CD14-positive monocyte (primary cell): ENCODE measurements around the gene PCSK7. TPM values are rescaled to one million over a fixed set of nuclear protein-coding genes. Genes with fewer than 3 reads are reported as not detected.

ENCODE experiments used
- DNase-seq, 3 donors: peaks; one replicate each; pipeline ENCODE4 v3.0.0-alpha.2; 2011 to 2022
- H2AFZ ChIP-seq: 2 replicates; pipeline ENCODE4 v1.6.0; 2012; ENCODE audit warnings: mild to moderate bottlenecking, low read depth, low read length, inconsistent platforms; ENCODE audit not compliant: insufficient read depth, poor library complexity, severe bottlenecking
- H3K27ac ChIP-seq, 2 donors: 1 replicate in 1 of 2; 2 replicates in 1 of 2; pipeline ENCODE4 v1.5.1; 2012 to 2013; ENCODE audit warnings: low read length in 2 of 2, control low read depth in 1 of 2, inconsistent platforms in 1 of 2, low read depth in 1 of 2, mild to moderate bottlenecking in 1 of 2
- H3K27me3 ChIP-seq, 2 donors: one replicate each; pipeline versions ENCODE4 v1.6.0 to v1.6.1; 2011 to 2013; ENCODE audit warnings: low read length in 2 of 2; ENCODE audit not compliant: control insufficient read depth in 2 of 2, insufficient read depth in 2 of 2
- H3K36me3 ChIP-seq, 2 donors: replicated peaks in 1 of 2; 1 replicate in 1 of 2; 2 replicates in 1 of 2; pipeline versions ENCODE4 v1.5.1 to v1.6.1; 2012 to 2013; ENCODE audit warnings: low read length in 2 of 2, control low read depth in 1 of 2, inconsistent platforms in 1 of 2, mild to moderate bottlenecking in 1 of 2; ENCODE audit not compliant: insufficient read depth in 2 of 2, control insufficient read depth in 1 of 2
- H3K4me1 ChIP-seq, 2 donors: 1 replicate in 1 of 2; 2 replicates in 1 of 2; pipeline versions ENCODE4 v1.5.1 to v1.6.1; 2012 to 2013; ENCODE audit warnings: low read length in 2 of 2, control low read depth in 1 of 2, inconsistent platforms in 1 of 2, mild to moderate bottlenecking in 1 of 2, moderate library complexity in 1 of 2; ENCODE audit not compliant: insufficient read depth in 2 of 2, control insufficient read depth in 1 of 2
- H3K4me2 ChIP-seq: replicated peaks from 2 replicates; pipeline ENCODE3; 2012; ENCODE audit warnings: low read length, moderate library complexity, mild to moderate bottlenecking; ENCODE audit not compliant: poor library complexity, severe bottlenecking; ENCODE audit errors: extremely low read depth
- H3K4me3 ChIP-seq, 3 experiments: fragments of 200-600 bp in 1 of 3; sonication (generic) in 1 of 3; replicated peaks in 1 of 3; 1 replicate in 2 of 3; 2 replicates in 1 of 3; pipeline ENCODE4 v1.5.1; 2011 to 2013; ENCODE audit warnings: low read length in 3 of 3, mild to moderate bottlenecking in 3 of 3, control low read depth in 2 of 3, low read depth in 2 of 3, inconsistent platforms in 1 of 3, moderate library complexity in 1 of 3
- H3K79me2 ChIP-seq: 2 replicates; pipeline ENCODE4 v1.6.0; 2012; ENCODE audit warnings: mild to moderate bottlenecking, control low read depth, inconsistent platforms, low read length, moderate library complexity; ENCODE audit not compliant: insufficient read depth
- H3K9ac ChIP-seq: 2 replicates; pipeline ENCODE4 v1.6.0; 2017; ENCODE audit warnings: low read length, mild to moderate bottlenecking; ENCODE audit not compliant: insufficient read depth, poor library complexity, severe bottlenecking
- H3K9me3 ChIP-seq, 2 donors: replicated peaks in 1 of 2; 1 replicate in 1 of 2; 2 replicates in 1 of 2; pipeline versions ENCODE4 v1.5.1 to v1.6.1; 2012 to 2013; ENCODE audit warnings: low read length in 2 of 2, control low read depth in 1 of 2; ENCODE audit not compliant: control insufficient read depth in 1 of 2, insufficient read depth in 1 of 2
- H4K20me1 ChIP-seq: 2 replicates; pipeline ENCODE4 v1.6.0; 2012; ENCODE audit warnings: mild to moderate bottlenecking, low read length, control low read depth, moderate library complexity; ENCODE audit not compliant: insufficient read depth
- H3K27ac Mint-ChIP-seq, 7 donors: one replicate each; pipeline ENCODE4 v1.8.0; 2020; ENCODE audit warnings: mild to moderate bottlenecking in 7 of 7, mixed read lengths in 7 of 7, moderate library complexity in 6 of 7, inconsistent platforms in 2 of 7
- H3K27me3 Mint-ChIP-seq, 3 donors: one replicate each; pipeline ENCODE4 v1.8.0; 2021 to 2022; ENCODE audit warnings: low read depth in 3 of 3, mild to moderate bottlenecking in 3 of 3, mixed read lengths in 3 of 3, moderate library complexity in 3 of 3, inconsistent platforms in 1 of 3
- H3K36me3 Mint-ChIP-seq, 2 donors: one replicate each; pipeline ENCODE4 v1.8.0; 2020; ENCODE audit warnings: mixed read lengths in 2 of 2, inconsistent platforms in 1 of 2, mild to moderate bottlenecking in 1 of 2
- H3K4me1 Mint-ChIP-seq: one replicate; pipeline ENCODE4 v1.8.0; 2020; ENCODE audit warnings: mild to moderate bottlenecking, mixed read lengths
- H3K4me3 Mint-ChIP-seq, 2 donors: one replicate each; pipeline ENCODE4 v1.8.0; 2020; ENCODE audit warnings: mild to moderate bottlenecking in 2 of 2, mixed read lengths in 2 of 2, moderate library complexity in 1 of 2
- H3K9me3 Mint-ChIP-seq, 7 donors: one replicate each; pipeline ENCODE4 v1.8.0; 2020 to 2022; ENCODE audit warnings: mixed read lengths in 7 of 7, mild to moderate bottlenecking in 6 of 7, moderate library complexity in 6 of 7, inconsistent platforms in 2 of 7
- whole genome bisulfite sequencing: methylation state at CpG from one replicate; pipeline ENCODE4 v1.1.5; 2013; ENCODE audit warnings: missing lambda C conversion rate; ENCODE audit not compliant: insufficient coverage; 5-methylcytosine and 5-hydroxymethylcytosine counted together
- intact Hi-C, 2 donors: fragments of 100-400 bp; cut with micrococcal nuclease; formaldehyde crosslinking; loops; one replicate each; pipeline versions ENCODE4 v1.15.0 to v1.15.1; 2023
- polyA plus RNA-seq, 3 donors: library from polyadenylated mRNA; depleted of rRNA in 1 of 3; unstranded in 2 of 3; stranded (reverse) in 1 of 3; fragments of 300-500 nt in 2 of 3; fragments of >200 nt in 1 of 3; fragmentation: Illumina TruSeq in 2 of 3; gene quantifications; 1 replicate in 2 of 3; 2 replicates in 1 of 3; pipeline ENCODE4 v1.2.3, GENCODE V29; 2012 to 2021
- TF ChIP-seq, protein P1 (sequence below): fragments of 200-600 bp; IDR thresholded peaks from one replicate; pipeline ENCODE4 v1.8.0; 2022; ENCODE audit warnings: antibody characterized with exemption, mild to moderate bottlenecking

Gene PCSK7
- polyA plus RNA-seq, 3 donors, result 6.1 to 93.8 (median 9.5) TPM

DNA sequence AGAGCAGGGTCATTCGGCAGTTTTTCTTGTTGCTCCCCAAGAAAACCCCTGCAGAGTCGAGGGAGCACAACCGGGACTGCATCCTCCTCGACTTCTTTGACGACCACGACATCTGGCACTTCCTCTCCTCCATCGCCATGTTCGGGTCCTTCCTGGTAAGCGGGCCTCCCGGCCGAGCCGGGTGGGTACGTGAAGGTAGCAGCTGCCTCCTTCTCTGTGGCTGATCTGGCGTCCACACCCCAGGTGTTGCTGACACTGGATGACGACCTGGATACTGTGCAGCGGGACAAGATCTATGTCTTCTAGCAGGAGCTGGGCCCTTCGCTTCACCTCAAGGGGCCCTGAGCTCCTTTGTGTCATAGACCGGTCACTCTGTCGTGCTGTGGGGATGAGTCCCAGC lies 36.1 kb downstream of the PCSK7 start:
- TF ChIP-seq, protein P1, sequence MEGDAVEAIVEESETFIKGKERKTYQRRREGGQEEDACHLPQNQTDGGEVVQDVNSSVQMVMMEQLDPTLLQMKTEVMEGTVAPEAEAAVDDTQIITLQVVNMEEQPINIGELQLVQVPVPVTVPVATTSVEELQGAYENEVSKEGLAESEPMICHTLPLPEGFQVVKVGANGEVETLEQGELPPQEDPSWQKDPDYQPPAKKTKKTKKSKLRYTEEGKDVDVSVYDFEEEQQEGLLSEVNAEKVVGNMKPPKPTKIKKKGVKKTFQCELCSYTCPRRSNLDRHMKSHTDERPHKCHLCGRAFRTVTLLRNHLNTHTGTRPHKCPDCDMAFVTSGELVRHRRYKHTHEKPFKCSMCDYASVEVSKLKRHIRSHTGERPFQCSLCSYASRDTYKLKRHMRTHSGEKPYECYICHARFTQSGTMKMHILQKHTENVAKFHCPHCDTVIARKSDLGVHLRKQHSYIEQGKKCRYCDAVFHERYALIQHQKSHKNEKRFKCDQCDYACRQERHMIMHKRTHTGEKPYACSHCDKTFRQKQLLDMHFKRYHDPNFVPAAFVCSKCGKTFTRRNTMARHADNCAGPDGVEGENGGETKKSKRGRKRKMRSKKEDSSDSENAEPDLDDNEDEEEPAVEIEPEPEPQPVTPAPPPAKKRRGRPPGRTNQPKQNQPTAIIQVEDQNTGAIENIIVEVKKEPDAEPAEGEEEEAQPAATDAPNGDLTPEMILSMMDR, result no peak
- no peaks in the 10 kb centered on the region for H3K79me2 ChIP-seq
- H3K4me1 Mint-ChIP-seq, result peaks cover 28% of the 10 kb centered on the region
- no peak for DNase-seq
- 71% methylated on average over 19 of the region's 19 CpGs for WGBS
- peaks cover 68 to 85% of the 10 kb centered on the region in 2 donors for H3K36me3 Mint-ChIP-seq
- no peaks in the 10 kb centered on the region for H3K9me3 ChIP-seq
- peaks cover 11% of the 10 kb centered on the region for H4K20me1 ChIP-seq
- peaks cover 3 to 7% (median 4%) of the 10 kb centered on the region in 3 donors for H3K27me3 Mint-ChIP-seq
- no peaks in the 10 kb centered on the region for H3K27me3 ChIP-seq
- H3K4me1 ChIP-seq, result peaks cover 19 to 22% of the 10 kb centered on the region in 2 donors
- peak overlapping the region; percentile 25 for H3K4me2 ChIP-seq
- peak overlapping the region in 6 of 7 donors; percentile 7 to 88 (median 82) for H3K27ac Mint-ChIP-seq
- H3K9ac ChIP-seq, result no peak overlapping the region
- H3K9me3 Mint-ChIP-seq, result peaks cover 0 to 3% (median 0%) of the 10 kb centered on the region in 7 donors
- intact Hi-C loops, result no loop called here
- no peak overlapping the region for H3K4me3 Mint-ChIP-seq
- H3K36me3 ChIP-seq, result peaks cover 56 to 78% of the 10 kb centered on the region in 2 donors
- peak overlapping the region; percentile 50 to 74 for H3K27ac ChIP-seq
- H3K4me3 ChIP-seq, result no peak overlapping the region
- no peak overlapping the region for H2AFZ ChIP-seq

DNA sequence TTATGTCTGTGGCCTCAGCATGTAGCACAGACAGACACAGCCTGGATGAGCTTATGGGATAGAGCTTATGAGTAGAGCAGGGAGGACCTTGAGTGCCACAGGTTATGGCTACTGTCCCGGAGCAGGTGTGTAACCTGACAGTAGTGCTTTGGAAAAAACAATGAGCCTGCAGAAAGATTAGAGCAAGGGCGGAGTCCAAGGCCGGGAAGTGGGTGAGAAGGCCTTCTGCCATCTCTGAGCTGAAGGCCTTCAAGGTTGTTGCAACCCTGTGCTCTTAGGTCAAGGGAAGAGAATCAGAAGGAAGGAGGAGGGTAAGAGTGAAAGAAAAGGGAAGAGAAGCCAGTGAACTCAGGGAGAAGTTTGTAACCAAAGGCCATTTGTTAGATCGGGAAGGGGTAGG lies 36.6 kb downstream of the PCSK7 start:
- intact Hi-C loops, result no loop called here
- Histone ChIP-seq H3K4me2 (peak overlapping the region; percentile 25), H3K36me3 (peaks cover 60 to 83% of the 10 kb centered on the region in 2 donors), H3K4me1 (peaks cover 23 to 27% of the 10 kb centered on the region in 2 donors), H3K9ac (no peak overlapping the region), H3K27ac (peak overlapping the region; percentile 50 to 74), H3K9me3 (no peaks in the 10 kb centered on the region), H3K79me2 (no peaks in the 10 kb centered on the region), H2AFZ (no peak overlapping the region), H3K27me3 (no peaks in the 10 kb centered on the region), H4K20me1 (peaks cover 7% of the 10 kb centered on the region), H3K4me3 (no peak overlapping the region)
- no peak for DNase-seq
- H3K4me1 Mint-ChIP-seq, result peaks cover 31% of the 10 kb centered on the region
- WGBS, result 67% methylated on average over 4 of the region's 4 CpGs
- TF ChIP-seq, protein P1, result no peak
- H3K4me3 Mint-ChIP-seq, result peak overlapping the region in 1 of 2 donors; percentile 58
- H3K36me3 Mint-ChIP-seq, result peaks cover 72 to 88% of the 10 kb centered on the region in 2 donors
- H3K9me3 Mint-ChIP-seq, result peaks cover 0 to 3% (median 0%) of the 10 kb centered on the region in 7 donors
- H3K27ac Mint-ChIP-seq, result peak overlapping the region; percentile 51 to 89 (median 86)
- H3K27me3 Mint-ChIP-seq, result peaks cover 2 to 7% (median 3%) of the 10 kb centered on the region in 3 donors
